Stimulated activated CD4-positive, alpha-beta T cell treated with anti-CD3 and anti-CD28 coated beads, Interleukin-15, amount 100 ng/mL, for 48 hours (primary cell): ENCODE results near the gene VAPB.
"Not testable (repeated sequence)": the region's sequence is repeated elsewhere in the genome, so short reads cannot be mapped to it uniquely, and the experiment has no call there.

Source experiments
- DNase-seq, 2 donors: peaks; one replicate each; pipeline ENCODE4 v3.0.0-alpha.2; 2020; ENCODE audit warnings: low read depth in 2 of 2

VAPB gene

DNA sequence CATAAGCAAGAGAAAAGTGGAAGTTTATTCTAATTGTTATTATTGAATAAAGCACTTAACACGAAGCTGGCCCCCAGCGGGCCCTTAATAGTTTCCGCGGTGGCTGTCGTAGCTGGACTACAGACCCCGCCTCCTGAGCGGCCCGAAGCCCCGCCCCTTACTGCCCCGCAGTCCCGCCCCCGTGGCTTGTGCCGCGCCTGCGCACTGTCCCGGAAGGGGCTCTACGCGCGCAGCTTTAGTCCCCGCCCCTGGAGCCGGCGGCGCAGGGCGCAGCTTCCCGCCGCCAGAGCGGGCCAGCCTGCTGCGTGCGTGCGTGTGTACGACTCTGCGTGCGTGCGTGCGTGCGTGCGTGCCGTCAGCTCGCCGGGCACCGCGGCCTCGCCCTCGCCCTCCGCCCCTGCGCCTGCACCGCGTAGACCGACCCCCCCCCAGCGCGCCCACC, at the start of gene VAPB:
TSS of gene VAPB (plus strand) at position 348 of the 442 bp plus-strand sequence. CDS start 231 bp downstream, outside the sequence.
- peak; percentile 93 to 95 for DNase-seq

GRCh38 chr20:58339741-58340140, 49.3 kb upstream of the VAPB start:
- DNase-seq: no peak

- DNase-seq: no peak
Observed at GRCh38 chr20:58340151-58340550, 48.9 kb upstream of the VAPB start.

- DNase-seq: no peak
Observed at GRCh38 chr20:58340853-58341252, 48.2 kb upstream of the VAPB start.

- no peak for DNase-seq
Observed at GRCh38 chr20:58342104-58342945, 46.7 kb upstream of the VAPB start.

- no peak for DNase-seq
Observed at GRCh38 chr20:58344741-58345140, 44.3 kb upstream of the VAPB start.

DNA sequence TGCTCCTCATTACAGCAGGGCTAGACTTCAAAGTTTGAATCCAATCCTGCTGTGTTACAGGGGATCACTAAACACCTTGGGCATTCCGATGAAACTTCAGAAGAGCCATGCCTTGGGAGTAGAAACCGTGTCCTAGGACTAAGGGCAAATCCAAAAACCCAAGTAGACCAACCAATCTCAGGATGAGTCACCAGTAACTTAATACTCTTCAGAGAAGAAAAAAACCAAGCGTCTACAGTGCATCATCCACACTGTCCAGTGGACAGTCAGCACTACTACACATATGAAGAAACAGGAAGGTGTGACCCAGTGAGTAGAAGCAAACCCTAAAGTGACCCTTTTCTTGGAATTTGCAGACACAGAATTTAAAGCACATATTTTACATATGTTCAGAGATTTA, 39.5 kb upstream of the VAPB start:
- no peak for DNase-seq

DNA sequence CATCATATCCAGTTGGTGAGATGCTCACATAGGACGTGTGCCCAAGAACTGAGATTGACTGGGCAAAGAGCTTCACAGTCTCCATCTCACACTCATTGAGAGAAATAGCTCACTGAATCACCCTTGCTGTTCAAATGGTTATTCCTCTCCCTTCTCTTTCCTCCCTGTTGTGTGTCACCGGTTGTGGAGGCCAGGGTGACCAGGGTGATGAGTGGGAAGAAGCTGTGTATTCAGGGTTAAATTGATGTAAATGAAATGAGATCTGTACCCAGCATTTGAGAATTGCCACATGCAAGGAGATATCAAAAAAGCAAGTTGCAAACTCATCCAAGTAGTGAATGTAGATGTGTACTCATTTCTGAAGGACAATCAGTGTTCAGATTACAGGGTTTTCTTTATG, 36.6 kb upstream of the VAPB start:
- DNase-seq: peak; percentile 10 to 14

GRCh38 chr20:58359441-58359840, 29.6 kb upstream of the VAPB start:
- no peak for DNase-seq

- DNase-seq: no peak
Observed at GRCh38 chr20:58360936-58361335, 28.1 kb upstream of the VAPB start.

DNA sequence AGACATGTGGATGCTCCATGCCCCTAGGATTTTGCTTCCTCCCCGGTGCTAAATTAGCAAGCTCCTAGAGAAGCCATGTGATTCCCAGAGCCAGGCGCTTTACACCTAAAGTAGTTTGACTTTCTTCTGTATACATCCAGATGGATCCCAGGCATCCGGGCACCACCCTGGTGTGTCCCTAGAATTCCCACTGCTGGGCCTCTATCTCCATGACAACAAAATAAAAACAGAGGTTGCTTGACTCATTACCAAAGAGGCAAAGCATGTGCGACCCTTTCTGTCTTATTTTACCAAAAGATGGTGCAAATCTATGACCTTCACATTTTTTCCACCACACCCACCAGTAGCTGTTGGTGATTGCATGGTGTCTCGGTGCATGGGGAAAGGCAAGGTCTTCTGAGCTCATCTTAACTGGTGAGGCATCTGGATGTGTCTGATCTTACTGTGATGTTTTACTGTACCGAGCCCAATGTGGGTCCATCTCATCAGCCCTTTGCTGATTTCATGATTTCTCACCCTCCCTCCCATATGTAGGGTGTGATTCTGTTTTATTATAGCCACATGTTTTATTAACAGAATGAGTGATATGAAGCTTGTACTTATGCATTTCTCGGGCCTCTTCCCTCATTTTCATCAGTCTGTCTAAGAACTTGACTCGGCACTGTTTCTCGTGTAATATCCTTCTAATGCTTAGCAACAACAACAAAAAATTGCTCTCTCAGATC, 27.4 kb upstream of the VAPB start:
- DNase-seq: peak in 1 of 2 donors; percentile 4

DNA sequence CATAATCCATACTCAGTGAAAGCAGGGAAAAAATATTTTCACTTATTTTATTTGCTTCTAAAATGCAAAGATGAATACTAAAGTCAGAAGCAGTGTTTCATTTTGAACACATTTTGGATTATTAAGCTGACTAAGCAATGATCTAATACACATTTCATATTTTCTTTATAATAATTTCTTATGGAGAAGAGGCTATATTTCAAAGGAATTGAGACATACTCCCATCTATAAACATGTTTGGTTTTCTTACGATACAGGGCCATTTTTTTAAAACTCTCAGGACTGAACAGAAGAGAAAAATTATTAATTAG, 26.9 kb upstream of the VAPB start:
- no peak for DNase-seq

DNA sequence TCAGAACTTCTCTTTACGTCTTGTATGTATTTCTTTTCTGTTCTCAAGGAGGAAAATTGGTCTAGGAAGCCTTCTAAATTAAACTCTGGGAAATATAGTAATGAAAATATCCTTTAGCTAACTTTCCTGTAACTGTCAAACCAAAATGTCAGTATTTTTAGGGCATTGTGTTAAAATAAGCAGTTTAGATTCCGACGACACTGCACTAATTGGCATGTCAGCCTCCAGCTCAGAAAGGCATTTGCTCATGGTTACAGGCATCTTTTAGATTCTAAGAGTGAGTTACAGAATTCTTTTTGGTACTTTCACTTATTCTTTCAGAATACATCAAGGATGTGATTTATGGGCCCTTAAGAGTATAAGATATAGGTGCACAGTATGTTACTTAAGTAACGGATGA, 26.1 kb upstream of the VAPB start:
- DNase-seq: no peak

DNA sequence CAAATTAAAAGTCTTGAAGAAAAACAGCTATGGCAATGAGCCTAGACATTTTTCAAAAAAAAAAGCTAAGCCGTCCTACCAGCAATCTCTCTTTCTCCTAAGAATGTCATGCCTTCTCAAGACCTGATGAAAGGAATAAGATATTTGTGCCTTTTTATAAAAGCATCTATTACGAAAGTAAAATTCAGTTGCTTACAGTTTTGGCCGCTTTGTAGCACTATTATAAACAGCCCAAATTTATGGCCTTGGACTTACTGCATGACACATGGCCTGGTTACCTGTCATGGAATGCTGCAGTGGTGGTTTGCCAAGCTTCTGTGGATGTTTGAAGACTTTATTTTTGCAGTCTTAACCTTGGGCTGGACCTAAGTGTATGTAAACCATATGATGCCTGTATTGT, 22.2 kb upstream of the VAPB start:
- no peak for DNase-seq

DNA sequence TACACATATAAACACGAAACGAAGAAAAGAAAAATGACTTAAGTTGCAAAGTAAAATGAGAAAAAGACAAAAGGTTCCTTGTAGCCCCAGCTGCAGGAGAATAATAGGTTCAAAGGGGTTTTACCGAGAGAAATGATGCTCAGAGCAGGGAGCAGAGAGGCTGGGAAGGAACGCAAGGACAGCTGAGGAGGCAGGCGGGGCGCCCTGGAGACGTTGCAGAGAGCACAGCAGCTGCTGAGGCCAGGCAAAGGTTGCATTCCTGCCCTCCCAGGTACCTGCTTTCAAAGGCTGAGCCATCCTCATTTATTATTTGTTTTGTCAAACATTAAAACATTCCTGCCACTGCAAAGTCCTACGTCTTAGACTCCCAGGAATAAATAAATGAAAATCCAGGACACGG, 16.2 kb upstream of the VAPB start:
- DNase-seq: no peak

GRCh38 chr20:58373296-58373695, 15.7 kb upstream of the VAPB start:
- not testable (repeated sequence) for DNase-seq

GRCh38 chr20:58374027-58374850, 14.8 kb upstream of the VAPB start:
- DNase-seq: no peak

DNA sequence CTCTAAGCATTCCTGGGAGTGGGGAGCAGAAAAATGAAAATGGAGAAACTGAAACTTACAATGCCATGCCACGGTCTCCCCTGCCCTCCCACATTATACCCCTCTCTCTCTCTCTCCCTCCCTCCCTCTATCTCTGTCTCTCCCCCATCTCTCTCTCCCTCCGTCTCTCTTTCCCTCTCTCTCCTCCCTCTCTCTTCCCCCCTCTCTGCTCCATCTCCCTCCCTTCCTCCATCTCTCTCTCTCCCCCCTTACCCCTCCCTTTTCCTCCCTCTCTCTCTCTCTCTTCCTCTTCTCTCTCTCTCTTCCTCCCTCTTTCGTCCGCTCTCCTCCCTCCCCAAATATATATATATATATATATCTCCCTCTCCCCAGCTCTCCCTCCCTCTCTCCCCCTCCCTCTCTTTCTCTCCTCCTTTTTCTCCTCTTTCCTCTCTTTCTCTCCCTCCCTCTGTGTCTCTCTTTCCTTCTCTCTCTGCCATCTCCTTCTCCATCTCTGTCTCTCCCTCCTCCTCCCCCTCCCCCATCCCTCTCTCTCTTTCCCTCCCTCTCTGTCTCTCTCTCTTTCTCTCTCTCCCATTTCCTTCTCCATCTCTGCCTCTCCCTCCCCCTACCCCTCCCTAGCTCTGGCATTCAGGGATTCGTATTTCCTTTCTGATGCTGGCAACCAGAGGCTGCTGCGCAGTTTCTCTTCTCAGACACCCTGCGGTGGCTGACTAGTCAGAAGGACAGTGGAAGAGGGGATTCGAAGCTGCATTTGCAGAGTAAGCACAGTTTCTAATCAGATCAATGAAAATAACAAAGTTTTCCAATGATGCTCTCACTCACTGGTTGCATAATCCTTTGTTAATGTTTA, 13.9 kb upstream of the VAPB start:
- no peak for DNase-seq

DNA sequence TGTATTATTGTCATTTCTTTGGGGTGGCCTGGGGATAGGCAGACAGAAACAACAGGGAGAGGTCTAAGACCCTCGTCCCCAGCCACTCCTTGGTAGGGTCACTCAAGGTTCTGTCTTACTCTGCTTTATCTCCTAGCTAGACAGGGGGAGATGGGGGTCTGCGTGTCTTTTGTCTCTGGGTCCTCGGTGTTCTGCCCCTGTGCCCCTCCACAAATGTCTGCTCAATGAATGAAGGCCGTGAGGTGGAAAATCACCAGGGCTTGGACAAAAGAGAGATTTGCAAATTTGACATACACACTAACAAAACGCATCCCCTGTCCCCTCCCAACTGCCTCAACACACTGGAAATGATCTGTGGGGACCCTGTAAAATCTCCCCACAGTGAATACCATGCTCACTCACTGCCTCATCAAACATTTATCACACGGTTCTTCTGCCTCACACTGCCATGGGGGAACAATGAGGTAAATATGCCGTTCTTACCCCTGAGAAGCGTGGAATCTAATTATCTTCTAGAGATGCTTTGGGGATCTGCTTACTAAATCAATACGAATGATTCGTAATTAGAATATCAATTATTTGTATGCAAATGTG, 13.2 kb upstream of the VAPB start:
- no peak for DNase-seq

- no peak for DNase-seq
Observed at GRCh38 chr20:58377017-58377416, 12.0 kb upstream of the VAPB start.

DNA sequence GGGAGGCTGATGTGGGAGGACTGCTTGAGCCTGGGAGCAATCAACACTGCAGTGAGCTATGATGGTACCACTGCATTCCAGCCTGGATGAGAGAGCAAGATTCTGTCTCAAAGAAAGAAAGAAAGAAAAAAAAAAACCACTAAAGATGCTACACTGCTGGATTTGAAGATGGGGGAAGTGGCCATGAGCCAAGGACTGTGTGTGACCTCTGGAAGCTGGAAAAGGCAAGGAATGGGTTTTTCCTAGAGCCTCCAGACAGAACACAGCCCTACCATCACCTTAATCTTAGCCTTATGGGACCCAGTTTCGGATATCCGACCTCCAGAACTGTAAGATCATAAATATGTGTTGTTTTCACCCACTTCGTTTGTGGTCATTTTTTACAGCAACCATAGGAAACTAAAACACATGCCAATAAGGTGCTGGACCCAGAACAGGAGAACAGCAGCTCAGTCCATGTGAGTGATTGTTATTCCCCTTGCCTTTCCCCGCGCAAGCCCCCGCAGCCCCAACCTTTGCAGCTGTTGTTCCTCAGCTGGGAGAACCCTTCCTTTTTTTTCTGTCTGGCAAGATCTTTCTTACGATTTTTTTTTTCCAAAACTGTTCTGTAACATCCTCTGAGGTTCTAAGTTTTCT, 11.1 kb upstream of the VAPB start:
- DNase-seq: no peak
